ENCODE results near the gene FOSB. TPM values are rescaled to one million over a fixed set of nuclear protein-coding genes. Genes with fewer than 3 reads are reported as not detected.

Gene FOSB
- total and polyA plus RNA-seq, 9 of the 15 experiments (the other 6 are each of a cell fraction or from before 2014, with no cell fraction given): 0.11 to 2.7 (median 0.73) TPM

- no peak for TF ChIP-seq DIDO1 (tag; IDR thresholded peaks at IDR 0.05; ENCODE audit: low read depth)
- peak; percentile 43 to 57; a peak in 3 of 4 replicates for TF ChIP-seq MAZ (CRISPR knock-in tag; conservative IDR thresholded peaks at IDR 0.05 in 1 of 2, IDR thresholded peaks at IDR 0.05 in 1 of 2)
- no peak for TF ChIP-seq MTA1 (IDR thresholded peaks at IDR 0.05; ENCODE audit: borderline replicate concordance)
- TF ChIP-seq SUPT5H (IDR thresholded peaks at IDR 0.05): peak; percentile 60
- TF ChIP-seq ETV1 (tag; conservative IDR thresholded peaks at IDR 0.05; ENCODE audit: low read depth): peak; percentile 68
Measured at GRCh38 chr19:45508861-45509691, 41.3 kb downstream of the FOSB start (continued).

GRCh38 chr19:45509692-45510015 is 41.9 kb downstream of the FOSB start:
- H3K36me3 ChIP-seq (ENCODE audit: control insufficient read depth, insufficient read depth, low read length): peaks cover 49% of the 10 kb centered on the region; the same call in 2 of the 3 replicates
- CTCF ChIA-PET (ENCODE audit: low intra/inter-chr PET ratio): no interaction called here
- intact Hi-C loops (cut with micrococcal nuclease): loop anchor here (5.0 kb wide), 1 partner anchor 133 kb away; no protein-coding TSS in a partner anchor
- no peaks in the 10 kb centered on the region for H3K9me1 ChIP-seq (ENCODE audit: control insufficient read depth, insufficient read depth, low read length)
- no peaks in the 10 kb centered on the region for H3K27me3 ChIP-seq (ENCODE audit: control insufficient read depth in 2 of 2, insufficient read depth in 2 of 2, low read length in 2 of 2)
- in situ Hi-C loops (cut with MboI): no loop called here
- POLR2A ChIA-PET: interaction anchor here (0.6 to 1.0 kb wide), 2 partner anchors 16 to 23 kb away, joined by 3 read pairs; no protein-coding TSS in a partner anchor
- no peak for FAIRE-seq
- DNase-seq (ENCODE audit: extremely low read depth in 1 of 4, low spot score in 3 of 4): no peak
- no peaks in the 10 kb centered on the region for H3K9me3 ChIP-seq (replicated peaks; ENCODE audit: control insufficient read depth, insufficient read depth, low read depth, low read length)
- peak overlapping the region; percentile 99 for H3K4me3 ChIP-seq
- no peak for ATAC-seq
- peaks cover 43 to 53% of the 10 kb centered on the region in 2 experiments for H3K4me1 ChIP-seq (replicated peaks in 1 of 2; ENCODE audit: control insufficient read depth in 2 of 2, insufficient read depth in 2 of 2, low read length in 2 of 2)
- peak overlapping the region; percentile 76 to 97 for H3K9ac ChIP-seq (ENCODE audit: insufficient read depth in 1 of 2, low read depth in 2 of 2, low read length in 2 of 2)
- BruUV-seq (replicated peaks): no TSS peak
- H3K27ac ChIP-seq (ENCODE audit: extremely low read depth, low read depth, low read length): peak overlapping the region; percentile 98
- H3K4me2 ChIP-seq (ENCODE audit: insufficient read depth, low read length): peak overlapping the region; percentile 97
- H2AFZ ChIP-seq (ENCODE audit: low read depth, low read length): no peak overlapping the region
- peaks cover 2% of the 10 kb centered on the region; the same call in 1 of the 2 replicates for H4K20me1 ChIP-seq (replicated peaks; ENCODE audit: control insufficient read depth, insufficient read depth, low read length)
- H3K79me2 ChIP-seq (ENCODE audit: control insufficient read depth, insufficient read depth, low read length): peaks cover 83% of the 10 kb centered on the region
- 2% methylated on average over 3 of the region's 3 CpGs for WGBS (ENCODE audit: insufficient coverage, low coverage, missing lambda C conversion rate)
- TF ChIP-seq STAT5B (CRISPR knock-in tag; IDR thresholded peaks at IDR 0.05) (no peak), ZMIZ1 (IDR thresholded peaks at IDR 0.05; ENCODE audit: low read depth in 2 of 2, low read length in 2 of 2) (no peak), E2F8 (IDR thresholded peaks at IDR 0.05; ENCODE audit: low read depth, partially characterized antibody) (no peak), ZNF395 (CRISPR knock-in tag; IDR thresholded peaks at IDR 0.05) (no peak), NFIX (CRISPR knock-in tag; IDR thresholded peaks at IDR 0.05; ENCODE audit: low read depth) (no peak), ZNF695 (CRISPR knock-in tag; IDR thresholded peaks at IDR 0.05) (no peak)
